GM12878 (cell line): ENCODE measurements around the gene ANKRD11.

Source experiments
- CTCF ChIP-seq, 3 experiments: IDR thresholded peaks in 2 of 3; conservative IDR thresholded peaks in 1 of 3; 2 replicates each; pipeline ENCODE4 v1.5.1; 2011; ENCODE audit warnings: low read depth in 3 of 3, low read length in 3 of 3, mild to moderate bottlenecking in 3 of 3, control low read depth in 2 of 3, moderate library complexity in 2 of 3, inconsistent platforms in 1 of 3, mixed read lengths in 1 of 3; ENCODE audit not compliant: control insufficient read depth in 2 of 3, insufficient read depth in 1 of 3; ENCODE audit errors: extremely low read depth in 1 of 3
- EZH2 ChIP-seq: IDR thresholded peaks from 2 replicates; pipeline ENCODE4 v1.6.1; 2012; ENCODE audit warnings: low read depth, mild to moderate bottlenecking, control low read depth, inconsistent platforms, low read length, borderline replicate concordance; ENCODE audit not compliant: control insufficient read depth
- MXI1 ChIP-seq: fragments of 150-350 bp; IDR thresholded peaks from 2 replicates; pipeline ENCODE4 v1.6.1; 2011; ENCODE audit warnings: low read depth, mild to moderate bottlenecking, inconsistent platforms, low read length, improper control_type of control experiment
- NFYB ChIP-seq: IDR thresholded peaks from 2 replicates; pipeline ENCODE4 v1.6.1; 2011; ENCODE audit warnings: low read depth, mild to moderate bottlenecking, low read length, improper control_type of control experiment, moderate library complexity; ENCODE audit not compliant: insufficient read depth
- NRF1 ChIP-seq: conservative IDR thresholded peaks from 2 replicates; pipeline ENCODE4 v1.6.1; 2011; ENCODE audit warnings: mild to moderate bottlenecking, low read depth, low read length, improper control_type of control experiment
- PBX3 ChIP-seq: IDR thresholded peaks from 2 replicates; pipeline ENCODE4 v1.6.1; 2011; ENCODE audit warnings: mild to moderate bottlenecking, low read depth, low read length, moderate library complexity; ENCODE audit not compliant: insufficient replicate concordance
- POLR2AphosphoS5 ChIP-seq: IDR thresholded peaks from 2 replicates; pipeline ENCODE4 v1.6.1; 2011; ENCODE audit warnings: mild to moderate bottlenecking, low read length, inconsistent platforms
- REST ChIP-seq: IDR thresholded peaks from 2 replicates; pipeline ENCODE4 v1.6.1; 2012; ENCODE audit warnings: mild to moderate bottlenecking, low read depth, low read length
- SMC3 ChIP-seq: IDR thresholded peaks from 2 replicates; pipeline ENCODE4 v1.6.1; 2011; ENCODE audit warnings: low read length, improper control_type of control experiment, borderline replicate concordance
- TARDBP ChIP-seq: IDR thresholded peaks from 2 replicates; pipeline ENCODE4 v1.6.1; 2016; ENCODE audit warnings: borderline replicate concordance
- ZBTB4 ChIP-seq: fragments of 450-650 bp; formaldehyde crosslinking; IDR thresholded peaks from 2 replicates; pipeline ENCODE4 v1.4.0; 2022; ENCODE audit warnings: mild to moderate bottlenecking, moderate library complexity
- ZNF274 ChIP-seq: IDR thresholded peaks from one replicate; pipeline ENCODE4 v1.8.0; 2011; ENCODE audit not compliant: insufficient read length, insufficient read depth
- ZSCAN29 ChIP-seq: fragments of 450-650 bp; IDR thresholded peaks from 2 replicates; pipeline ENCODE4 v1.6.1; 2017; ENCODE audit warnings: mild to moderate bottlenecking, moderate library complexity
- ZZZ3 ChIP-seq: IDR thresholded peaks from 2 replicates; pipeline ENCODE4 v1.6.1; 2011; ENCODE audit warnings: low read depth; ENCODE audit not compliant: control insufficient read depth, insufficient read length

- TF ChIP-seq ZSCAN29 (no peak), POLR2AphosphoS5 (no peak), ZNF274 (no peak), EZH2 (no peak), ZBTB4 (CRISPR knock-in tag) (no peak), SMC3 (no peak), NRF1 (no peak), CTCF (IDR thresholded peaks at IDR 0.05 in 2 of 3, conservative IDR thresholded peaks at IDR 0.05 in 1 of 3; ENCODE audit: control insufficient read depth in 2 of 3, extremely low read depth in 1 of 3, insufficient read depth in 1 of 3, low read depth in 3 of 3, low read length in 3 of 3) (no peak), ZZZ3 (no peak), MXI1 (no peak), TARDBP (no peak), REST (no peak), PBX3 (no peak), NFYB (no peak)
Measured at GRCh38 chr16:89371386-89371785, 119.0 kb downstream of the ANKRD11 start.
